Stimulated activated CD8-positive, alpha-beta memory T cell treated with anti-CD3 and anti-CD28 coated beads, Interleukin-15, amount 100 ng/mL, for 24 hours (primary cell): Measurements from ENCODE around the gene ARHGAP10.

Experiments used
- DNase-seq: peaks from one replicate; pipeline ENCODE4 v3.0.0-alpha.2; 2020; ENCODE audit warnings: low read depth

Gene ARHGAP10

GRCh38 chr4:147770831-147771230 is 38.9 kb downstream of the ARHGAP10 start:
- no peak for DNase-seq

GRCh38 chr4:147772056-147772455 is 40.2 kb downstream of the ARHGAP10 start:
- no peak for DNase-seq

- DNase-seq, result no peak
These were observed 40.6 kb downstream of the ARHGAP10 start for GRCh38 chr4:147772459-147772969.

DNA sequence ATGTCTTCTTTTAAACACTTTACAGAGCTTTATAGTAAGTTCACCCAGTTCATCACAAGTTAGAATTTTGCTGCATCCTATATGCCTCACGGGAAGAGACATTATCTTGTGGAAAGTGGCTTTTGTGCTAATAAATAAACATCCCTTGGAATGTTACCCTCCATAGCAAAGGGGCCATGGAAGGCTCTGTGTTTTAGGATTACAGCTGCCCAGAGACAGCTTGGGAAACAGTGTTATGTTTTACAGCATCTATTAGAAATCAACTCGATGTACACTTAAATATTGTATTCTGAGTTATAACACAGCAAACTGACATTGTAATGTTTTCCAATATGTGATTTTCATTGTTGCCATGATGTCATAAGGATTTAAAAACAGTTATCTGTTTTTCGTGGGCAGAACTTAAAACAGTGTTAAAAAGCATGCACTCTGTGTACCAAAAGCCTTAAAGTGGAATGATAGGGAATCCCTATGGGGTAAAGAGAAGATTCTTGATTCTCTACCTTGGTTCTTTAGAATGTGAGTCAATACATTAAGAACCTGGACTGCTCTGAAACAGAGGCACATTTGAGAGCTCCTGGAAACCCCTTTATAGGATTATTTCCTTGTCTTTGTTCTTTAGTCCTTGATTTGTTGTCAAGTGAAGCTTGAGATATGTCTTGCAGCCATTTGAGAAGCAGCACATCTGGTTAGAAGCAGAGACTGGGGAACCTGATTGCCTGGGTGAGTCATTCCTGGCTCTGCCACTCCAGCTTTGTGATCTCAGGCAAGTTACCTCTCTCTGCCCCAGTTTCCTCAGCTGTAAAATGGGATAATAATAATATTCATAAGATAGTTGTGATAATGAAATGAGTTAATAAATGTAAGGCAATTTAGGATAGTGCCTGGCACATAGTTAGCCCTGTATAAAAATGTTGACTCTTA is 41.6 kb downstream of the ARHGAP10 start:
- no peak for DNase-seq

DNA sequence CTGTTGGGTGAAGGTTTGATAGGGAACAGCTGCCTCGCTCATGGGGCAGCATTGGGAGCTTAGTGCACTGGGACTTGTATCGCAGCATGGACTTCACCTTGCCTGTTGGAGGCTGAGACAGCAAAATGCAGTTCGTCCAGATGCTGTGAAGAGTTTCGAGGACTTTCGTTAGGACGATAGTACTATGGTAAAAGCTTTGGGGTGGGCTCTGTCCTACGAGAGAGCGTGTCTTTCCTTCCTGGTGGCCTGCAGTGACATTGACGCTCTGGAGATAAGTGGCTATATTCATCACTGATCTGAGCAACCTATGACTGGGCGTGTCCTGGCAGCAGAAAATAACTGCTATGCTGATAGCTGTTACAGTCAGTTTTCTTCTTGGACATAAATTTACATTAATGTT is 44.8 kb downstream of the ARHGAP10 start:
- no peak for DNase-seq

DNA sequence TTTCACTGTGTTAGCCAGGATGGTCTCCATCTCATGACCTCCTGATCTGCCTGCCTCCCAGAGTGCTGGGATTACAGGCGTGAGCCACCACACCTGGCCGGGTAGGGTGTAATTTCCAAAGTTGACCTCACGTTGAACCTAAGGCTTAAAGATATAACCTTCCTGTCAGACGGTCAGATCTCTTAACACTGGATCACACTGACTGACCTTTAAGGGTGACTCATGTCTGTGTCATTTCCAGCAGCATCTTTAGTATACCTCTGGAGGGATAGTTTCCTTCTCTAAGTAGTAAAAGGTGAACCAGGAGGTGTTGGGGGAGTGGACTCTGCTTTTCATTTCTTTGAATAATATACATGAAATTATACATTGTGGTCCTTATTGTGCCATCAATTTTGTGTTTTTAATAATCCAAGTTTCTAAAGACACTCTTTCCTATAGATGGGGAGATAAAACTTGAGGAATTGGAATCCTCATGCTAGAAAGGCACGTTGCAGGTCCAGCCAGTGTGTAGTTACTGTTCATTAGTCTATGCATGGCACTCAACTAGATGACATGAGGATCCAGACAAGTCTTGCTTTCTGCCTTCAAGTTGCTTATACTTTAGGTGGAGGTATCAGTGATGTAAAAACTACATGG is 45.7 kb downstream of the ARHGAP10 start:
- DNase-seq, result no peak

GRCh38 chr4:147778942-147779341 is 47.1 kb downstream of the ARHGAP10 start:
- no peak for DNase-seq

GRCh38 chr4:147779451-147779850 is 47.6 kb downstream of the ARHGAP10 start:
- no peak for DNase-seq

DNA sequence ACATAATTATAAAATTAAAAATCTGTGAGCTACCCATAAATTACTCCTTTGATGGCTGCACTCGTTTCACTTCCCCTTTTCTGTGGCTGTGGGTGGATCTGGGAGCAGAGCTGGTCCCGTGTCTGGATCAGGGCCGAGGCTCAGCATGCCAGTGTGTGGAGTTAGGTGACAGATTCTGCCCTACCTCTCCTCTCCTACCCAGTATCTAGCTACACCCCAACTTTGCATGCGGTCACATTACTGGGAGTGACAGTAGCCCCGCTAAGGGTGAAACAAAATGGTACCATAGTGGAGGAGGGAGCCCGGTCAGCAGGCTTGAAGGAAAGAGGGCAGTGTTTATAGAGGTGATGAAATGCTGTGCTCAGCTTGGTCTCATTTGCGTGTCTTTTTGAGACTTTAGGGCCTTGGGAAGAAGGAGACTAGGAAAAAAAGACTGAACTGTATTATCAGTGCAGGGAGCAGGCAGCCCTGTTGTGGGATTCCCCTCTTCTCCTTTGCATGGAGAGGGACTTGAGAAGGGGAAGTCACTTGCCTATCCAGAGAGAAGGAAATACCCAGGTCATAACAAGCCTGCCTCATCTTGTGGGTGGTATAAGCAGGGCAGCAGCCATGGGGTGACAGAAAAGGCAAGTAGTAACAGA is 48.4 kb downstream of the ARHGAP10 start:
- DNase-seq, result no peak

- DNase-seq, result no peak
These were observed 50.3 kb downstream of the ARHGAP10 start for GRCh38 chr4:147782087-147782781.

- no peak for DNase-seq
These were observed 53.2 kb downstream of the ARHGAP10 start for GRCh38 chr4:147785129-147785528.

GRCh38 chr4:147786031-147786430 is 54.1 kb downstream of the ARHGAP10 start:
- no peak for DNase-seq

GRCh38 chr4:147786531-147786930 is 54.6 kb downstream of the ARHGAP10 start:
- DNase-seq, result no peak

GRCh38 chr4:147787204-147787603 is 55.3 kb downstream of the ARHGAP10 start:
- DNase-seq, result no peak

DNA sequence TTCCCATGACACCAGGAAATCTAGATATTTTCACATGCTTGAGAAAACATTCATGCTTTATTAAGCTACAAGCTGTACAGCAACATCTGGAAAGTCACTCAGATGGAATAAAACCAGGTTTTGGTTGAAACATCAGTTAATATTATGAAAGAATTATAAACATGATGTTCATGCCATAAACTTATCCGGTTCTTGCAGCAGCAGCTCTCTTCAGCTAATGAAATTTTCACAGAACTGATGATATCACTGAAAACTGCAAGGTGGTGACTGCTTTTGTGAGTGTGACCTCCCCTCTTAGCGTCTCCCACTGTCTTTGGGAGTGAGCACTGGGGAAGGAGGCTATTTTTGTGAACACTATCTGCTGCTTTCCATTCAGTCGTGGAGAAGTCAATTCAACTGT is 56.9 kb downstream of the ARHGAP10 start:
- no peak for DNase-seq

DNA sequence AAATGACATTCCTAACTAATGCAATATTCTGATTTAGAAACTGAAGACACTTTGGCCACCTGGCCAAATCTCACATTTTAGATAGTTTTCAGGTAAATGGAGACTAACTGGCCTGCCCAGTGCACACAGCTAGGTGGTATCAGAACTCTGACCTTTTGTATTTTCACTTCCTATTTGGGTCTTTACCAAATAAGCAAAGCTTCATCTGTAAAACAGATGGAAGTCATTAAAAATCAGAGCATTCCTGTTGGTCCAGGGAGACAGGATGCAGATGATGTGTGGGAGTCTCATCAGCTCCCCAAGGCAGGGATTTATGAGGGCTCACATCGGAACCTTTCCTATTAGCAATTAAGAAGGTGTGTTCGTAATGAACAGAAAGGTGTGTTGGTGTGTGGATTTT is 57.7 kb downstream of the ARHGAP10 start:
- no peak for DNase-seq

- no peak for DNase-seq
These were observed 58.5 kb downstream of the ARHGAP10 start for GRCh38 chr4:147790412-147790811.

DNA sequence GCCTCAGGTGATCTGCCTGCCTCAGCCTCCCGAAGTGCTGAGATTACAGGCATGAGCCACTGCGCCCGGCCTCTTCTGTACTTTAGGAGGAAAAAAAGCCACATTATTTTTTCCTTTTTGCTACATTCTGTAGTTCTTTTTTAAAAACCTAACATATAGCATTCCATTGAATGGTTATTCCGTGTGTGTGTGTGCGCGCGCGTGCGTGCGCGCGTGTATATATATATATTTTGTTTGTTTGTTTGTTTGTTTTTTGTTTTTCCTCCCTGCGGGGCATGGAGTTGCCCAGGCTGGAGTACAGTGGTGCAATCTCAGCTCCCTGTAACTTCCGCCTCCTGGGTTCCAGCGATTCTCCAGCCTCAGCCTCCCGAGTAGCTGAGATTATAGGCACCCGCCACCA is 59.5 kb downstream of the ARHGAP10 start:
- DNase-seq, result no peak

DNA sequence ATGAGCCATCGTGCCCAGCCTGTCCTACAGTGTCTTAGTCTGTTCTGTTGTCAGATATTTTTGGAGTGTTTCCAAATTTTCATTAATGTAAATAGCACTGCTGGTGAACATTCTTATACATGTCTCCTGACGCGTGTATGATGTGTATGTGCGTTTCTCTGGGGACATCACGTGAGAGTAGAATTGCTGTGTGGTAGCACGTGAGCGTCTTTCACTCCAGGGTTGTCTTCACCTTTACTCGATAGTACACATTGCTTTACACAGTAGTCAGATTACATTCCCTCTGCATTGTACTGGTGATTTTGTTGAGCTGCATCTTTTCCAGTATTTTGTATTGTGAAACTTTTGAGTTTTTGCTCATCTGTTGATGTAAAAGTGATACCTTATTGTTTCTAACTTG is 60.0 kb downstream of the ARHGAP10 start:
- DNase-seq, result no peak

- DNase-seq, result no peak
These were observed 61.9 kb downstream of the ARHGAP10 start for GRCh38 chr4:147793569-147794313.

GRCh38 chr4:147794314-147794680 is 62.4 kb downstream of the ARHGAP10 start:
- DNase-seq, result no peak
